Neutrophil (primary cell): ENCODE measurements around the gene JAM2.
"Not testable (repeated sequence)": the region's sequence is repeated elsewhere in the genome, so short reads cannot be mapped to it uniquely, and the experiment has no call there.

ENCODE experiments used
- H3K27ac ChIP-seq: fragments of 200-600 bp; sonication (generic); 2 replicates; pipeline ENCODE4 v1.5.1; 2016; ENCODE audit warnings: mild to moderate bottlenecking, moderate library complexity
- H3K27me3 ChIP-seq: fragments of 200-600 bp; sonication (generic); 2 replicates; pipeline ENCODE4 v1.6.0; 2016; ENCODE audit warnings: mild to moderate bottlenecking
- H3K36me3 ChIP-seq: fragments of 200-600 bp; sonication (generic); 2 replicates; pipeline ENCODE4 v1.5.1; 2017
- H3K4me1 ChIP-seq, 2 experiments: fragments of 200-600 bp in 1 of 2; sonication (generic) in 1 of 2; 1 replicate in 1 of 2; 2 replicates in 1 of 2; pipeline versions ENCODE4 v1.5.1 to v1.6.1; 2013 to 2016; ENCODE audit warnings: low read depth in 1 of 2, low read length in 1 of 2, mild to moderate bottlenecking in 1 of 2, moderate library complexity in 1 of 2; ENCODE audit not compliant: control insufficient read depth in 1 of 2, insufficient read depth in 1 of 2
- H3K4me3 ChIP-seq, 2 experiments: fragments of 200-600 bp in 1 of 2; sonication (generic) in 1 of 2; 1 replicate in 1 of 2; 2 replicates in 1 of 2; pipeline ENCODE4 v1.5.1; 2013 to 2016; ENCODE audit warnings: low read depth in 1 of 2, low read length in 1 of 2, mild to moderate bottlenecking in 1 of 2, moderate library complexity in 1 of 2
- H3K9me3 ChIP-seq: fragments of 200-600 bp; sonication (generic); 2 replicates; pipeline ENCODE4 v1.5.1; 2016
- TF ChIP-seq, protein P1 (sequence below): fragments of 200-600 bp; sonication (generic); IDR thresholded peaks from 2 replicates; pipeline ENCODE4 v1.5.1; 2016; ENCODE audit warnings: antibody characterized with exemption

The JAM2 gene

DNA sequence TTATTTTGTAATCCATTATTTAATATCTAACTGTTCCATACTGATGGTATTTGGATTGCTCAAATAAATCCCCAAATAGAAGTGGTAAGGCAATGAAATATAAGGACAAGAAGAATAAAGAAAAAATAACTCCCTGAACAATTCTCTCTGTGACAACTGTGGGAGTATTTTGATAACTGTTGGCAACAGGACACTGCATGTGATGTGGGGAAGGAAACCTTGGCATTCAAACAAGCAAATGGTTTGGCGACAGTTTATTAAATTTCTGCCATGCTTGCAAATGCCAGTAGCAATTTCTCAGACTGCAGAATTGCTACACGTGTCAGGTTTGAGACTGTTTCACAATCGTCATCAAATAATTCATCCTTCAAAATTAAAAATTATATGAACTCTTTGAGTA lies 23.2 kb upstream of the JAM2 start:
- Histone ChIP-seq H3K4me1 (no peaks in the 10 kb centered on the region), H3K9me3 (no peaks in the 10 kb centered on the region), H3K27ac (no peak overlapping the region), H3K4me3 (no peak overlapping the region), H3K27me3 (no peaks in the 10 kb centered on the region), H3K36me3 (no peaks in the 10 kb centered on the region)
- TF ChIP-seq, protein P1, sequence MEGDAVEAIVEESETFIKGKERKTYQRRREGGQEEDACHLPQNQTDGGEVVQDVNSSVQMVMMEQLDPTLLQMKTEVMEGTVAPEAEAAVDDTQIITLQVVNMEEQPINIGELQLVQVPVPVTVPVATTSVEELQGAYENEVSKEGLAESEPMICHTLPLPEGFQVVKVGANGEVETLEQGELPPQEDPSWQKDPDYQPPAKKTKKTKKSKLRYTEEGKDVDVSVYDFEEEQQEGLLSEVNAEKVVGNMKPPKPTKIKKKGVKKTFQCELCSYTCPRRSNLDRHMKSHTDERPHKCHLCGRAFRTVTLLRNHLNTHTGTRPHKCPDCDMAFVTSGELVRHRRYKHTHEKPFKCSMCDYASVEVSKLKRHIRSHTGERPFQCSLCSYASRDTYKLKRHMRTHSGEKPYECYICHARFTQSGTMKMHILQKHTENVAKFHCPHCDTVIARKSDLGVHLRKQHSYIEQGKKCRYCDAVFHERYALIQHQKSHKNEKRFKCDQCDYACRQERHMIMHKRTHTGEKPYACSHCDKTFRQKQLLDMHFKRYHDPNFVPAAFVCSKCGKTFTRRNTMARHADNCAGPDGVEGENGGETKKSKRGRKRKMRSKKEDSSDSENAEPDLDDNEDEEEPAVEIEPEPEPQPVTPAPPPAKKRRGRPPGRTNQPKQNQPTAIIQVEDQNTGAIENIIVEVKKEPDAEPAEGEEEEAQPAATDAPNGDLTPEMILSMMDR: no peak

DNA sequence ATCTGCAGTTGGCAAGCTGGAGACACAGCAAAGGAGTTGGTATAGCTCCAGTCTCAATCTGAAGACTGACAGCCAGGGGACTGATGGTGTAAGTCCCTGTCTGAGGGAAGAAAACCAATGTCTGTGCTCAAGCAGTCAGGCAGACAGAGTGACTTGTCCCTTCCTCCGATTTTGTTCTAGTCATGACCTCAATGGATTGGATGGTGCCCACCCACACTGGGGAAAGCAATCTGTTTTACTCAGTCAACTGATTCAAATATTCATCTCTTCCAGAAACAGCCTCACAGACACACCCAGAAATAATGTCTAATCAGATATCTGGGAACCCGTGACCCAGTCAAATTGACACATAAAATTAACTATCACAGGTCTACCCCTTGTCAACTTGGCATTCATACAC lies 19.9 kb upstream of the JAM2 start:
- H3K9me3 ChIP-seq: no peaks in the 10 kb centered on the region
- H3K4me3 ChIP-seq: no peak overlapping the region
- no peaks in the 10 kb centered on the region for H3K4me1 ChIP-seq
- TF ChIP-seq, protein P1: no peak
- no peaks in the 10 kb centered on the region for H3K27me3 ChIP-seq
- H3K36me3 ChIP-seq: no peaks in the 10 kb centered on the region
- H3K27ac ChIP-seq: no peak overlapping the region

DNA sequence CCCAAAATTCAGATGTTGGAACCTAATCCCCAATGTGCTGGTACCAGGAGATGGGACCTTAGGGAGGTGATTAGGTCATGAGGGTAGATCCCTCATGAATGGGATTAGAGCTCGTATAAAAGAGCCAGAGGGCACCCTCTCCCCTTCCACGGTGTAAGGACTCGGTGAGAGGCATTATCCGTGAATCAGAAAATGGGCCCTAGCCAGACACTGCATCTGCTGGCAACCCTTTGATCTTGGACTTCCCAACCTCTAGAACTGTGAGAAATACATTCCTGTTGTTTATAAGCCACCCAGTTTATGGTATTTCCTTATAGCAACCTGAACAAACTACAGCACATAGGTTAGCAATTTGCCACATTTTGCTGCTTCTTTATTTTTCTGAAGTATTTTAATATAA lies 14.5 kb upstream of the JAM2 start:
- Histone ChIP-seq H3K4me1 (no peaks in the 10 kb centered on the region), H3K9me3 (no peaks in the 10 kb centered on the region), H3K36me3 (no peaks in the 10 kb centered on the region), H3K27me3 (no peaks in the 10 kb centered on the region), H3K27ac (no peak overlapping the region), H3K4me3 (no peak overlapping the region)
- TF ChIP-seq, protein P1: no peak

DNA sequence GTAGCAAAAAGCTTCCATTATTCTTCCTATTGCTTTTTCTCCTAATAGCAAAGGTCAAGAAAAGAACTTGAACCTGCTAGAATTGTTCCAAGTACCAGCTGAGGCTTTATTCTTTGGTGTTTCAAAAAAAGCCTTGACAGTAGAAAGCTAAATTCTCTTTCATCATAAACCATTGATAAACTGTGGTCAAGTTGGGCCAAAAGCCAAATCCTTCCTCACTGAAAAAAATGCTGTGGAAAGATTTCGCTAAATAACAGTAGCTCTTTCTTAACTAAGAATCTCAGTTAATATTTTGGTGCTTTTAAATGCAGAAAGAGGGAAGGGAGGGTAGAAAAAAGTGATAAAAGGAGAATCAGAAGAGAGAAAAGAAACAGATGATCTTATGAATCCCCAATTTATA lies 14.0 kb upstream of the JAM2 start:
- H3K36me3 ChIP-seq: no peaks in the 10 kb centered on the region
- no peak overlapping the region for H3K4me3 ChIP-seq
- no peaks in the 10 kb centered on the region for H3K9me3 ChIP-seq
- H3K27ac ChIP-seq: no peak overlapping the region
- no peaks in the 10 kb centered on the region for H3K4me1 ChIP-seq
- no peaks in the 10 kb centered on the region for H3K27me3 ChIP-seq
- TF ChIP-seq, protein P1: no peak

DNA sequence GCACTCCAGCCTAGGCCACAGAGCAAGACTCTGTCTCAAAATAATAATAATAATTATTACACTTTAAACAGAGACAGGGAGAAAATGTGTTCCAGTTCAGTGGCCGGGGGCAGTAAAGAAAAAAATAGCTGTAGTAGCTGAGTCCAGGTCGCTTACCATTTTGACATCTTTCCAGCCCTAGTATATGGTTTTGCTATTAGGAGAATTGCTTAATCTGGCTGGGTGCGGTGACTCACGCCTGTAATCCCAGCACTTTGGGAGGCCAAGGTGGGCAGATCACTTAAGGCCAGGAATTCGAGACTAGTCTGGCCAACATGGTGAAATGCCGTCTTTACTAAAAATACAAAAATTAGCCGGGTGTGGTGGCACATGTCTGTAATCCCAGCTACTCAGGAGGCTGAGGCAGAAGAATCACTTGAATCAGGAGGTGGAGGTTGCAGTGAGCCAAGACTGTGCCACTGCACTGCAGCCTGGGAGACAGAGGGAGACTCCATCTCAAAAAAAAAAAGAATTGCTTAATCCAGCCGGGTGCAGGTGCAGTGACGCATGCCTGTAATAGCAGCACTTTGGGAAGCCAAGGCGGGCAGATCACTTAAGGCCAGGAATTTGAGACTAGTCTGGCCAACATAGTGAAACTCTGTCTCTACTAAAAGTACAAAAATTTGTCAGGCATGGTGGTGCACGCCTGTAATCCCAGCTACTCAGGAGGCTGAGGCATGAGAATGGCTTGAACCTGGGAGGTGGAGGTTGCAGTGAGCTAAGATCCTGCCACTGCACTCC lies 13.1 kb upstream of the JAM2 start:
- not testable (repeated sequence) for H3K4me3 ChIP-seq, H3K4me1 ChIP-seq, H3K27me3 ChIP-seq, H3K27ac ChIP-seq, H3K36me3 ChIP-seq, H3K9me3 ChIP-seq

DNA sequence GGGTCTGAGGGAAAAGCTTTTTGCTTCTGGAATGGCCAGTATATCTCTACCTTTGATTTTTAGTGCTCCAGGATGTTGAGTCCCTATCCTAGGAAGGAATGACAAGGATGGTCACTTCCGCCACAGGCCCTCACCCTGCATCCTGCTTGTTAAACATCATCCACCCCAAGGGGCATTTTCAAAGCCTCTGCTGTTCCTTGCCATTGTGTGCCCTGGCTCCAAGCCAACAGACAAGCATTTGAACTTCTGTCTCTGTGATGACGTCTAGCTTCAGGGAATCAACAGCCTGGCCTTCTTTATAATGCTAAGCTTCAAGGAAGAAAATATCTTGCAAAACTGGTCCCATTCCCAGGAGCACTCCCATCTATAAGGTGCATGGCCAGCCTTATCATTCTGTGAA lies 12.3 kb upstream of the JAM2 start:
- no peaks in the 10 kb centered on the region for H3K9me3 ChIP-seq
- TF ChIP-seq, protein P1: no peak
- no peak overlapping the region for H3K4me3 ChIP-seq
- H3K36me3 ChIP-seq: no peaks in the 10 kb centered on the region
- H3K4me1 ChIP-seq: no peaks in the 10 kb centered on the region
- no peaks in the 10 kb centered on the region for H3K27me3 ChIP-seq
- H3K27ac ChIP-seq: no peak overlapping the region
